Activated CD4-positive, alpha-beta T cell treated with anti-CD3 and anti-CD28 coated beads for 24 hours (primary cell): ENCODE results near the gene FOCAD.
A peak's percentile ranks its signal among the peaks of the same experiment; 100 is the strongest.

ENCODE experiments used
- DNase-seq, 2 donors: peaks; one replicate each; pipeline ENCODE4 v3.0.0-alpha.2; 2020; ENCODE audit warnings: low read depth in 2 of 2

Gene FOCAD

GRCh38 chr9:20683351-20684034 lies 566 bp upstream of the FOCAD start:
- peak; percentile 18 to 31 for DNase-seq

GRCh38 chr9:20684875-20685696 lies 1.0 kb downstream of the FOCAD start:
- no peak for DNase-seq

DNA sequence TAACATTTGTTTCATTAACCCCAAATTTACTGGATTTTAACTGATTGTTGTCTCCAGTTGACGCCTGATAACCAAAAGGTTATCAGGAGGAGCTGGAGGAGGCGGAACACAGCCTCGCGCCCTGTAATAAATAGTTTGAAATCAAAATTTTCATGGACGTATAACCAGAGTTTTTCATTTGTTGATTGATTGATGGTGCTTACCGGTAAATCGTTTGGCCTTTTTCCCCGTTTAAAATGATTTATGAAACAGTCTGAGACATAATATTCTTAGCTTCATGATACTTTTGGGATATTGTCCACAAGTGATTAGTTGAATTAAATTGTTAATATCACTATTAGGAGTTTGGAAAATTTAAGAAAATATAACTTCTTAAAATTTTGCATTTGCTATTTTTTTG lies 1.7 kb downstream of the FOCAD start:
- no peak for DNase-seq

DNA sequence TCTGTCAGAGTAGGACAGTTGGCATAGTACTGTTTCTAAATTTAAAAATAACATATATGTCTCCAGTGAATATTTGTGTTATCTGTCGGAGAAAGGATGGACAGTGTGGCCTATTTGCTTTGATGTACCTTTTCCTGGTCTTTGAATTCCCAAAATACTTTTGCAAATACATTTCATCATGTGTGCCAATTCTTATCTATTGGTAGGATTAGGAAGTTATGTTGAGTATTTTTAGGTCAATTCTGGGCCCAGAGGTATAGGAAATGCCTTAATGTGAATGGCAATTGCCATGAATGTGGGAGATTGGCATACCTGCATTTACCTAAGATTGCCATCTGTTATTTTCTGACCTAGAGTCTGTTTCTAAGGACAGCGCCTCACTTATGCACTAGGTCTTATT lies 5.8 kb downstream of the FOCAD start:
- no peak for DNase-seq

GRCh38 chr9:20692554-20692953 lies 8.5 kb downstream of the FOCAD start:
- no peak for DNase-seq

- DNase-seq = no peak
Measured at GRCh38 chr9:20693068-20693467, 9.0 kb downstream of the FOCAD start.

DNA sequence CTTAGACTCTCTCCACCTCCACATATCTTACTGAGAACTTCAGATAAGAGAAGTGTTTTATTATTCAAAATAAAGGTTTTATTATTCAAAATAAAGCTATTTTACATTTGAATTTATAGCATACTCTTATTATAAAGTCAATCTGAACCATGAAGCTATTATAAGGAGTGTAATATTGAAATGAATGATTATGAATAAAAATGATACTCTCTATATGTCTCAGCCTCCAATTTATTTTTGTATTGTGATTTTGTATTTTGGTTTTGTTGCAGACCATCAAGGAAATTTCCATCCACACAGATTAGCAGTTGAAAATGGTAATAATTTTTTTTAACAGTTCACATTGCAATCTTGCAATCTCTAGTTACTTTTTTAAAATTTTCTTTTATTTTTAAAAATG lies 10.2 kb downstream of the FOCAD start:
- DNase-seq = no peak

DNA sequence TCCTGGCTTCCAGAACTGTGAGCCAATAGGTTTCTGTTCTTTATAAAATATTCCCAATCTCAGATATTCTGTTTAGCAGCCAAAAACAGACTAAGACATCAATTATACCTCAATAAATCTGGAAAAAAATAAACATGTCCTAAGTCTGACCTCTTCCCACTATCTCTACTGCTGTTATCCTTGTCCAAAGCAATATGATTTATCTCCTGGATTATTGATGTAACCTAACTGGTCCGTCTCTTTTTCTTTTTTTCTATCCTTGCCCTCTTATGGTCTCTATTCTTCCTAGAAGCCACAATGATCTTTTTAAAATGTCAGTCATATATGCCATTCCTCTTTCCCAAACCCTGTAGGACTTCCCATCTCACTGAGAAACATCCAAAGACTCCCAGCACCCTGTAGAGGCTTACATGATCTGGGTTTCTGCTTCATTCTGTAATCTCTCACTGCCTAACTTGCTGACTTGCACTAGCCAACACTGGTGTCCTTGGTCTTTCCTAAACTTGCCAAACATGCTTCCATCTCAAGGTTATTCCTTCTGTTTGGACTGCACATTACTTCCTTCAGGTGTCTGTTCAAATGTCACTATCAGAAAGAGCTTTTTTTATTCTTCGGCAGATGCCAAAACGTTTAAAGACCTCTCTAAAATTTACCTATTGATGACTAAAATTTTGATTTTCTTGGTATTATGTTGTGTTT lies 13.1 kb downstream of the FOCAD start:
- DNase-seq = no peak

- no peak for DNase-seq
Measured at GRCh38 chr9:20698782-20699181, 14.7 kb downstream of the FOCAD start.

- DNase-seq = no peak
Measured at GRCh38 chr9:20701060-20701459, 17.0 kb downstream of the FOCAD start.

DNA sequence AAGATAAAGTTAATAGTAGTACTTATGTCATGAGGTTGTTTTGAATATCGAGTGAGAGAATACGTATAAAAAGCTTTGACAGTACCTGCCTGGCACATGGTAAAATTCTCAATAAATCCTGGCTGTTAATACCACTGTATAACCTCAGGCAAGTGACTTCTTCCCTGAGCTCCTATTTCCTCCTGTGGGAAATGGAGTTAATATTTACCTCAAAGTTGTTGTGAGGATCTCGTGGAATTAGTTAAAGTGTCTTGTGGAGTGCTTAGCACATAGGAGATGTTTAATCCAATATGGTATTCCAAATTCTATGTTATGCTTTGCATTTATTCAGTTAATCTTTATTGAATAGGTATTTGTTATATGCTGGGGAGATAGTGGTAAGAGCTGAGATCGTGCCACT lies 18.5 kb downstream of the FOCAD start:
- no peak for DNase-seq

GRCh38 chr9:20703146-20703545 lies 19.1 kb downstream of the FOCAD start:
- DNase-seq = no peak

DNA sequence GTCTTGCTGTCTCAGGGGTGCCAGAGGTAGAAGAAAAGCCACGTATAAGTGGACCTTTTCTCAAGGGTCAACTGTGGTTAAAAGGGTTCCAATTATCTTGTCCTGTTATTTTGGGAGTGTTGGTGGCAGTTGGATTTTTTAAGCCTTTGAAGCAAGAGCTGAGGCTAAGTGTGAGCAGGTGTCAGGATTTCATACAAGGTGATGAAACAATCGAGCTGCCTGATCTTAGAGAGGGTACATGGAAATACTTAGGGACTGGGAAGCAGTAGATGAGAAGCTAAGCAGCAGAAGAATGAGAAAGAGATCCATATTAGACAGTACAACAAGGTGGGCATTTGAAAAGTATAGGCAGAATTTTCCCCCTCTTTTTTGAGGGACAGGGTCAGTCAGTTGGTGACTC lies 23.6 kb downstream of the FOCAD start:
- DNase-seq = no peak

DNA sequence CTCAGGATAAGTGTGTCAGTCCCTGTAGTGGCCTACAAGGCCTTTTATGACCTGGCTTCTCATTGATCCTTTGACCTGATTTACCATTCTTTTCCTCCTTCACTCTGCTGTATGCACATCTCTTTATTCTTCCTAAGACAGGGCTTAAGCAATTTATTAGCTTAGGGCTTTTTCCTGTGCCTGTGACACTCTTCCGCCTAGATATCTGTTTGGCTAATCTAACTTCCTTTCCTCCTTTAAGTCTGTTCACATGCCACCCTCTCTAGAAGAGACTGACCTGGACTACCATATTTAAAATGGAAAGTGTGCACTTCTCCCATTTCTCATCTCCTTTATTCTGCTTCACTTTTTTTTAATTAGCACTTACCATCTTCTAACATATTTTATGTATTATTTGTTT lies 29.1 kb downstream of the FOCAD start:
- no peak for DNase-seq

DNA sequence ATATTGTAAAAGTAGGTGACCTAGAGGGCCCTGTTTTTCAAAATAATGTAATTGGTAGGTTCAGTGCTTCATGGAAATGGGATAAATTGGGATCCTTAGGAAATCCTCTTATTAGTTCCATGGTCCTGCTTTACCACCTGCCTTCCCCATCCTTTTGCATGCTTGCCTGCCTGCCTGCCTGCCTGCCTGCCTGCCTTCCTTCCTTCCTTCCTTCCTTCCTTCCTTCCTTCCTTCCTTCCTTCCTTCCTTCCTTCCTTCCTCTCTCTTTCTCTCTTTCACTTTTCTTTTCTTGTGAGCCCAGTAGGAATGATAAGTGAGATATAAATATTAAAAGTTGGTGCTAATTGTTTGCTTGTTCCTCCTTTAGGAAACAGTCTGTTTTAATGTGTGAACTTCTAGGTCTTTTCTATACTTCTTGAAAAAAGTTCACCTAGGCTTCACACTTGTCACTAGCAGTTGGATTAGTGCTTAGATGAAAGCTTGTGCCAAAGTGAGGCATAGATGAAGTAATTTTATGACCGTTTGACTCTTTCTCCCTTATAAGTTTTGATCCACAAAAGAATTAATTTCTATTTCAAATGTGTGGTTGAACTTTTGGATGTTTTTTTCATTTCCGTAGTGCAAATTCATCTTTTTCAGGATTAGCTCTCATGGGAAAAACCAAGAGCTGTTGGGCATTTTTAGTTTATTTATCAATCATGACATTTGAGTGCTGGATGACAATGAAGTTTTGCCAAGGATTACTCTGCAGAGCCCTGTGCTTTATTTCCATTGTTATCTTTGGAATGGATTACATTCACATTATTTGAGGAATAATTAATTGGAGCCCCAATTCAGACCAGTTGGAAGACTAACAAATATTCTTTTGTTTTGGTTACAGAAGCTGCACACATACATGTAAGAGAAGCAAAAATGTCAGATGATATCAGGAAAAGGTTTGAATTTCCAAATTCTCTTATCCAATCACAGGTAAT lies 30.7 kb downstream of the FOCAD start:
- no peak for DNase-seq

- DNase-seq = no peak
Measured at GRCh38 chr9:20722221-20722620, 38.2 kb downstream of the FOCAD start.

DNA sequence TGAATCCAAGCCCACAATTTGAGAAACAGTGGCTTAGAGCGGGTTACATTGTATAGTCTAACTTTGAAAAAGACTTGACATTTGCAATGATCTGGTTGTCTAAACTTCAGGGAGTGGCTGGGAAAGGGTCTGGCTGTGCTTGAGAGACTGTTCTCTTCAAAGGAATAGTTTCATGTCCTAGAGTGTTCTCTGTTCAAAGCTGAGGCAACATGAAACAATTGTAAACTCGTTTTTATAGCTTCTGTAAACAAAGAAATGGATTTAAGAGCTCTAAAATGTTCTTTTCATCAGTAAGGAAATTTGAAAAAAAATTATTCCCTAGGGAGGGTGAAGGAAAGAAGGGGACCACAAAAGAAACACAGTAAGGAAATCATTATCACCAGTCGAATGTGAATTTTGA lies 41.6 kb downstream of the FOCAD start:
- DNase-seq = no peak

GRCh38 chr9:20726144-20726543 lies 42.1 kb downstream of the FOCAD start:
- no peak for DNase-seq

DNA sequence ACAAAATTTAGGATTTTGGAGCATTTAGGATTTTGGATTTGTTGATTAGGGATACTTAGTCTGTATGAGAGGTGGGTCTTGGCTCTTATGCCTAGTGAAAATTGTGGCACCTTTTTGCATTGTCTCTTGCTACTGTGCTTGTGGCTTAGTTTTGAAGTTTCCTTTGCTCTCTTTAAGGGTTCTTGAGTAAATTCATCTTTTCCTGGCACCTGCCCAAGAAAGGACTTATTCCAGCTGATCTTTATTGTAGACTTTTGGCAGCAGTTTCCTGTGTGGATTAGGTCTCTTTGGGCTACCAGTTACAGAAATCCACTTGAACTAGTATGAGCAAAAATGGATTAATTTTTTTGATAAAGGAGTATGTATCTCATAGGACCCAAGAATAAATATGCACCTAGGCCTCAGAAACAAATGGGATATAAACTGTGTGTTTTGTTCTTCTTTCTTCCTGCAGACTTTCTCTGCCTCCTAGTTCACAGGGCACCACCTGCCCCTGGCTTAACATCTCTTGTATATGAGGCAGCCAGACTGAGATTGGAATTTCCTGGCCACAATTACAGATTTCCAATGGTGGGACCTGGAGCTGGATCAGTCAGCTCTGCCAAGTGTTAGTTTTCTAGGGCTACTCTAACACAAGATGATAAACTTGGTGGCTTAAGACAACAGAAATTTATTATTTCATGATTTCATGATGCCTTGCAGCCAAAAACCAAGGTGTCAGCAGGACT lies 44.6 kb downstream of the FOCAD start:
- no peak for DNase-seq

DNA sequence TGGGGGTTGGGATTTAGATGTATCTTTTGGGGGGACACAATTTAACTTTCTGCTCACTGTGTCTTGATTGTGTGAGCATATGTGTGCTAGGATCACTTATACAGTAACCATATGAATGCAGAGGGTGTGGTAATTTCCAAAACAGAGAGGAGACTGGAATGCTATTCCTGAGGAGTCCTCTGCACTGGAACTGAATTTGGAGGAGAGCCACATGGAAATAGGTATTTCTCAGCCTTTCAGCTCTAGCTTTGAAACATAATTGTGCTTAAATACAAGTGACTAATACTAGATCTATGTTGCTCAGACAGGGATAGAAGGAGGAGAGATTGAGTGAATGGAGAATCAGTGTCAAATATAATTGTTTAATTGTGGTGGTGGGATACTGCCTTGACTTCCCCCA lies 45.5 kb downstream of the FOCAD start:
- no peak for DNase-seq

DNA sequence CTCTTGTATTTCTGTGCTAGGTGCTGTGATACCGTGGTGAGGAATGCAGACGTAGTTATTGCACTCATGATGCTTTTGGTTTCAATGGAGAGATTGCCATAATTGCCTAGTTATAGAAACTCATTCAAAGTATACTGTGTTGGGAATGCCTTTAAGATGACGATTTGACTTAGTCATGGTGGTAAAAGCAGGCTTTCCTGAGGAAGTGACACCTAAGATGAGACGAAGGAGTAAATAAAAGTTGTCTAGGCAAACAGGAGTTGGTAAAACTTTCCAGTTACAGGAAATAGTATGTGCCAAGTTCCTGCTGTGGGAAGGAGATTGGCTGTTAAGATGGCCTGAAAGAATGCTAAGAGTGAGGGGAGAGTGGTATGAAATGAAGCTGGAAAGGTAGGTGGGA lies 48.1 kb downstream of the FOCAD start:
- no peak for DNase-seq
